WTC11 (cell line): Measurements from ENCODE around the gene A1BG. TPM values are rescaled to one million over a fixed set of nuclear protein-coding genes. Genes with fewer than 3 reads are reported as not detected.

Experiments used
- ATAC-seq: fragments of 200-7000 bp; cut with Tn5 transposase; 2 replicates; pipeline ENCODE4 v1.10.0; 2021; ENCODE audit warnings: mild to moderate bottlenecking, moderate library complexity
- CTCF ChIA-PET: fragments of 300-600 bp; sonication (Branson Sonifier 250); formaldehyde crosslinking; loops from one replicate; lab custom pipeline; 2021; ENCODE audit warnings: antibody characterized with exemption; lab: Charles Lee
- POLR2A ChIA-PET: fragments of 350-600 bp; sonication (Branson Sonifier 250); formaldehyde crosslinking; loops from one replicate; lab custom pipeline; 2021; ENCODE audit warnings: antibody characterized with exemption; lab: Charles Lee
- DNase-seq: peaks from one replicate; pipeline ENCODE4 v3.0.0; 2021; ENCODE audit warnings: low spot score
- H3K27ac Mint-ChIP-seq: 2 replicates; pipeline ENCODE4 v1.8.0; 2021; ENCODE audit warnings: mixed read lengths
- H3K27me3 Mint-ChIP-seq: 2 replicates; pipeline ENCODE4 v1.8.0; 2021; ENCODE audit warnings: low read depth, mild to moderate bottlenecking, moderate library complexity, mixed read lengths
- H3K36me3 Mint-ChIP-seq: 2 replicates; pipeline ENCODE4 v1.8.0; 2021; ENCODE audit warnings: mixed read lengths
- H3K4me1 Mint-ChIP-seq: 2 replicates; pipeline ENCODE4 v1.8.0; 2022; ENCODE audit warnings: mixed read lengths
- H3K4me3 Mint-ChIP-seq: 2 replicates; pipeline ENCODE4 v1.8.0; 2021; ENCODE audit warnings: mild to moderate bottlenecking, moderate library complexity, mixed read lengths
- H3K9me3 Mint-ChIP-seq: 2 replicates; pipeline ENCODE4 v1.8.0; 2021; ENCODE audit warnings: mixed read lengths
- ERG ChIP-seq: fragments of 250-450 bp; sonication (Bioruptor Pico); IDR thresholded peaks from 2 replicates; pipeline ENCODE4 v1.8.0; 2021; ENCODE audit warnings: mild to moderate bottlenecking
- ETV6 ChIP-seq: sonication (generic); formaldehyde crosslinking; IDR thresholded peaks from 2 replicates; pipeline ENCODE4 v1.8.1; 2022; ENCODE audit warnings: mild to moderate bottlenecking, missing genetic modification reagents
- JAZF1 ChIP-seq: fragments of 250-450 bp; sonication (Bioruptor Pico); IDR thresholded peaks from 2 replicates; pipeline ENCODE4 v1.9.0; 2021; ENCODE audit warnings: moderate library complexity, mild to moderate bottlenecking, inconsistent platforms
- JUN ChIP-seq: sonication (generic); formaldehyde crosslinking; IDR thresholded peaks from 2 replicates; pipeline ENCODE4 v1.8.0; 2023; ENCODE audit warnings: mild to moderate bottlenecking, missing genetic modification reagents
- NFATC4 ChIP-seq: fragments of 250-450 bp; sonication (Bioruptor Pico); IDR thresholded peaks from 2 replicates; pipeline ENCODE4 v1.9.0; 2021; ENCODE audit warnings: mild to moderate bottlenecking
- NFE2L1 ChIP-seq: sonication (generic); formaldehyde crosslinking; IDR thresholded peaks from 2 replicates; pipeline ENCODE4 v1.8.1; 2023; ENCODE audit warnings: missing genetic modification reagents
- NFYB ChIP-seq: sonication (generic); formaldehyde crosslinking; conservative IDR thresholded peaks from 2 replicates; pipeline ENCODE4 v1.8.0; 2022; ENCODE audit warnings: low read depth, missing genetic modification reagents
- NR3C1 ChIP-seq: sonication (generic); formaldehyde crosslinking; conservative IDR thresholded peaks from 2 replicates; pipeline ENCODE4 v1.8.1; 2023; ENCODE audit warnings: low read depth, mild to moderate bottlenecking, missing genetic modification reagents
- RELA ChIP-seq: sonication (generic); formaldehyde crosslinking; IDR thresholded peaks from 2 replicates; pipeline ENCODE4 v1.8.1; 2022; ENCODE audit warnings: missing genetic modification reagents, mild to moderate bottlenecking, borderline replicate concordance
- SMAD4 ChIP-seq: sonication (generic); formaldehyde crosslinking; IDR thresholded peaks from 2 replicates; pipeline ENCODE4 v1.8.0; 2022; ENCODE audit warnings: mild to moderate bottlenecking, missing genetic modification reagents
- SP1 ChIP-seq: sonication (generic); formaldehyde crosslinking; conservative IDR thresholded peaks from 2 replicates; pipeline ENCODE4 v1.8.1; 2022; ENCODE audit warnings: missing genetic modification reagents
- ZNF396 ChIP-seq: fragments of 250-450 bp; sonication (Bioruptor Pico); IDR thresholded peaks from 2 replicates; pipeline ENCODE4 v1.8.0; 2021; ENCODE audit warnings: mild to moderate bottlenecking, moderate library complexity, borderline replicate concordance
- ZNF416 ChIP-seq: fragments of 250-450 bp; sonication (Bioruptor Pico); IDR thresholded peaks from 2 replicates; pipeline ENCODE4 v1.9.0; 2021; ENCODE audit warnings: mild to moderate bottlenecking, inconsistent platforms
- total RNA-seq: library from RNA; stranded (reverse); gene quantifications from 3 replicates; pipeline ENCODE4 v1.2.3, GENCODE V29; 2021
- TF ChIP-seq, protein P1 (sequence below): sonication (generic); formaldehyde crosslinking; IDR thresholded peaks from 2 replicates; pipeline ENCODE4 v1.8.1; 2023; ENCODE audit warnings: mild to moderate bottlenecking, missing genetic modification reagents, borderline replicate concordance
- TF ChIP-seq, protein P2 (sequence below): sonication (generic); formaldehyde crosslinking; conservative IDR thresholded peaks from 2 replicates; pipeline ENCODE4 v1.8.1; 2023; ENCODE audit warnings: mild to moderate bottlenecking, low read depth, missing genetic modification reagents, moderate library complexity
- TF ChIP-seq, protein P3 (sequence below): fragments of 250-450 bp; sonication (Bioruptor Pico); IDR thresholded peaks from 2 replicates; pipeline ENCODE4 v1.9.0; 2021; ENCODE audit warnings: moderate library complexity, mild to moderate bottlenecking, inconsistent platforms, borderline replicate concordance
- TF ChIP-seq, protein P4 (sequence below): sonication (generic); formaldehyde crosslinking; IDR thresholded peaks from 2 replicates; pipeline ENCODE4 v1.8.0; 2022; ENCODE audit warnings: missing genetic modification reagents
- TF ChIP-seq, protein P5 (sequence below): sonication (generic); formaldehyde crosslinking; IDR thresholded peaks from 2 replicates; pipeline ENCODE4 v1.8.0; 2022; ENCODE audit warnings: mild to moderate bottlenecking, missing genetic modification reagents

A1BG gene
- total RNA-seq, 1 experiment from 2014 or later: 24.3 TPM

- TF ChIP-seq, protein P1, sequence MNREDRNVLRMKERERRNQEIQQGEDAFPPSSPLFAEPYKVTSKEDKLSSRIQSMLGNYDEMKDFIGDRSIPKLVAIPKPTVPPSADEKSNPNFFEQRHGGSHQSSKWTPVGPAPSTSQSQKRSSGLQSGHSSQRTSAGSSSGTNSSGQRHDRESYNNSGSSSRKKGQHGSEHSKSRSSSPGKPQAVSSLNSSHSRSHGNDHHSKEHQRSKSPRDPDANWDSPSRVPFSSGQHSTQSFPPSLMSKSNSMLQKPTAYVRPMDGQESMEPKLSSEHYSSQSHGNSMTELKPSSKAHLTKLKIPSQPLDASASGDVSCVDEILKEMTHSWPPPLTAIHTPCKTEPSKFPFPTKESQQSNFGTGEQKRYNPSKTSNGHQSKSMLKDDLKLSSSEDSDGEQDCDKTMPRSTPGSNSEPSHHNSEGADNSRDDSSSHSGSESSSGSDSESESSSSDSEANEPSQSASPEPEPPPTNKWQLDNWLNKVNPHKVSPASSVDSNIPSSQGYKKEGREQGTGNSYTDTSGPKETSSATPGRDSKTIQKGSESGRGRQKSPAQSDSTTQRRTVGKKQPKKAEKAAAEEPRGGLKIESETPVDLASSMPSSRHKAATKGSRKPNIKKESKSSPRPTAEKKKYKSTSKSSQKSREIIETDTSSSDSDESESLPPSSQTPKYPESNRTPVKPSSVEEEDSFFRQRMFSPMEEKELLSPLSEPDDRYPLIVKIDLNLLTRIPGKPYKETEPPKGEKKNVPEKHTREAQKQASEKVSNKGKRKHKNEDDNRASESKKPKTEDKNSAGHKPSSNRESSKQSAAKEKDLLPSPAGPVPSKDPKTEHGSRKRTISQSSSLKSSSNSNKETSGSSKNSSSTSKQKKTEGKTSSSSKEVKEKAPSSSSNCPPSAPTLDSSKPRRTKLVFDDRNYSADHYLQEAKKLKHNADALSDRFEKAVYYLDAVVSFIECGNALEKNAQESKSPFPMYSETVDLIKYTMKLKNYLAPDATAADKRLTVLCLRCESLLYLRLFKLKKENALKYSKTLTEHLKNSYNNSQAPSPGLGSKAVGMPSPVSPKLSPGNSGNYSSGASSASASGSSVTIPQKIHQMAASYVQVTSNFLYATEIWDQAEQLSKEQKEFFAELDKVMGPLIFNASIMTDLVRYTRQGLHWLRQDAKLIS (CRISPR knock-in tag): no peak
- TF ChIP-seq ERG (no peak), ETV6 (CRISPR knock-in tag) (no peak), SP1 (CRISPR knock-in tag) (no peak), ZNF416 (CRISPR knock-in tag) (no peak), NR3C1 (CRISPR knock-in tag) (no peak), ZNF396 (CRISPR knock-in tag) (no peak)
- TF ChIP-seq, protein P2, sequence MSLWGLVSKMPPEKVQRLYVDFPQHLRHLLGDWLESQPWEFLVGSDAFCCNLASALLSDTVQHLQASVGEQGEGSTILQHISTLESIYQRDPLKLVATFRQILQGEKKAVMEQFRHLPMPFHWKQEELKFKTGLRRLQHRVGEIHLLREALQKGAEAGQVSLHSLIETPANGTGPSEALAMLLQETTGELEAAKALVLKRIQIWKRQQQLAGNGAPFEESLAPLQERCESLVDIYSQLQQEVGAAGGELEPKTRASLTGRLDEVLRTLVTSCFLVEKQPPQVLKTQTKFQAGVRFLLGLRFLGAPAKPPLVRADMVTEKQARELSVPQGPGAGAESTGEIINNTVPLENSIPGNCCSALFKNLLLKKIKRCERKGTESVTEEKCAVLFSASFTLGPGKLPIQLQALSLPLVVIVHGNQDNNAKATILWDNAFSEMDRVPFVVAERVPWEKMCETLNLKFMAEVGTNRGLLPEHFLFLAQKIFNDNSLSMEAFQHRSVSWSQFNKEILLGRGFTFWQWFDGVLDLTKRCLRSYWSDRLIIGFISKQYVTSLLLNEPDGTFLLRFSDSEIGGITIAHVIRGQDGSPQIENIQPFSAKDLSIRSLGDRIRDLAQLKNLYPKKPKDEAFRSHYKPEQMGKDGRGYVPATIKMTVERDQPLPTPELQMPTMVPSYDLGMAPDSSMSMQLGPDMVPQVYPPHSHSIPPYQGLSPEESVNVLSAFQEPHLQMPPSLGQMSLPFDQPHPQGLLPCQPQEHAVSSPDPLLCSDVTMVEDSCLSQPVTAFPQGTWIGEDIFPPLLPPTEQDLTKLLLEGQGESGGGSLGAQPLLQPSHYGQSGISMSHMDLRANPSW (CRISPR knock-in tag): no peak
These were observed 32.1 kb upstream of the A1BG start (continued) for GRCh38 chr19:58385313-58385890.

- CTCF ChIA-PET: no interaction called here
- peak overlapping the region; percentile 38; the same call in 1 of the 2 replicates for H3K4me3 Mint-ChIP-seq
- TF ChIP-seq, protein P3, sequence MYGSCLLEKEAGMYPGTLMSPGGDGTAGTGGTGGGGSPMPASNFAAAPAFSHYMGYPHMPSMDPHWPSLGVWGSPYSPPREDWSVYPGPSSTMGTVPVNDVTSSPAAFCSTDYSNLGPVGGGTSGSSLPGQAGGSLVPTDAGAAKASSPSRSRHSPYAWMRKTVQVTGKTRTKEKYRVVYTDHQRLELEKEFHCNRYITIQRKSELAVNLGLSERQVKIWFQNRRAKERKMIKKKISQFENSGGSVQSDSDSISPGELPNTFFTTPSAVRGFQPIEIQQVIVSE (CRISPR knock-in tag): no peak
- TF ChIP-seq, protein P2 (CRISPR knock-in tag): no peak
- TF ChIP-seq JUN (no peak), RELA (CRISPR knock-in tag) (no peak), JAZF1 (CRISPR knock-in tag) (no peak), NFYB (CRISPR knock-in tag) (no peak), NFE2L1 (CRISPR knock-in tag) (no peak), ZNF416 (CRISPR knock-in tag) (no peak), NFATC4 (CRISPR knock-in tag) (no peak), SMAD4 (no peak)
- TF ChIP-seq, protein P4, sequence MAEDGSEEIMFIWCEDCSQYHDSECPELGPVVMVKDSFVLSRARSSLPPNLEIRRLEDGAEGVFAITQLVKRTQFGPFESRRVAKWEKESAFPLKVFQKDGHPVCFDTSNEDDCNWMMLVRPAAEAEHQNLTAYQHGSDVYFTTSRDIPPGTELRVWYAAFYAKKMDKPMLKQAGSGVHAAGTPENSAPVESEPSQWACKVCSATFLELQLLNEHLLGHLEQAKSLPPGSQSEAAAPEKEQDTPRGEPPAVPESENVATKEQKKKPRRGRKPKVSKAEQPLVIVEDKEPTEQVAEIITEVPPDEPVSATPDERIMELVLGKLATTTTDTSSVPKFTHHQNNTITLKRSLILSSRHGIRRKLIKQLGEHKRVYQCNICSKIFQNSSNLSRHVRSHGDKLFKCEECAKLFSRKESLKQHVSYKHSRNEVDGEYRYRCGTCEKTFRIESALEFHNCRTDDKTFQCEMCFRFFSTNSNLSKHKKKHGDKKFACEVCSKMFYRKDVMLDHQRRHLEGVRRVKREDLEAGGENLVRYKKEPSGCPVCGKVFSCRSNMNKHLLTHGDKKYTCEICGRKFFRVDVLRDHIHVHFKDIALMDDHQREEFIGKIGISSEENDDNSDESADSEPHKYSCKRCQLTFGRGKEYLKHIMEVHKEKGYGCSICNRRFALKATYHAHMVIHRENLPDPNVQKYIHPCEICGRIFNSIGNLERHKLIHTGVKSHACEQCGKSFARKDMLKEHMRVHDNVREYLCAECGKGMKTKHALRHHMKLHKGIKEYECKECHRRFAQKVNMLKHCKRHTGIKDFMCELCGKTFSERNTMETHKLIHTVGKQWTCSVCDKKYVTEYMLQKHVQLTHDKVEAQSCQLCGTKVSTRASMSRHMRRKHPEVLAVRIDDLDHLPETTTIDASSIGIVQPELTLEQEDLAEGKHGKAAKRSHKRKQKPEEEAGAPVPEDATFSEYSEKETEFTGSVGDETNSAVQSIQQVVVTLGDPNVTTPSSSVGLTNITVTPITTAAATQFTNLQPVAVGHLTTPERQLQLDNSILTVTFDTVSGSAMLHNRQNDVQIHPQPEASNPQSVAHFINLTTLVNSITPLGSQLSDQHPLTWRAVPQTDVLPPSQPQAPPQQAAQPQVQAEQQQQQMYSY (CRISPR knock-in tag): no peak
- TF ChIP-seq, protein P5, sequence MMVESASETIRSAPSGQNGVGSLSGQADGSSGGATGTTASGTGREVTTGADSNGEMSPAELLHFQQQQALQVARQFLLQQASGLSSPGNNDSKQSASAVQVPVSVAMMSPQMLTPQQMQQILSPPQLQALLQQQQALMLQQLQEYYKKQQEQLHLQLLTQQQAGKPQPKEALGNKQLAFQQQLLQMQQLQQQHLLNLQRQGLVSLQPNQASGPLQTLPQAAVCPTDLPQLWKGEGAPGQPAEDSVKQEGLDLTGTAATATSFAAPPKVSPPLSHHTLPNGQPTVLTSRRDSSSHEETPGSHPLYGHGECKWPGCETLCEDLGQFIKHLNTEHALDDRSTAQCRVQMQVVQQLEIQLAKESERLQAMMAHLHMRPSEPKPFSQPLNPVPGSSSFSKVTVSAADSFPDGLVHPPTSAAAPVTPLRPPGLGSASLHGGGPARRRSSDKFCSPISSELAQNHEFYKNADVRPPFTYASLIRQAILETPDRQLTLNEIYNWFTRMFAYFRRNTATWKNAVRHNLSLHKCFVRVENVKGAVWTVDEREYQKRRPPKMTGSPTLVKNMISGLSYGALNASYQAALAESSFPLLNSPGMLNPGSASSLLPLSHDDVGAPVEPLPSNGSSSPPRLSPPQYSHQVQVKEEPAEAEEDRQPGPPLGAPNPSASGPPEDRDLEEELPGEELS (CRISPR knock-in tag): no peak
These were observed 29.8 kb upstream of the A1BG start for GRCh38 chr19:58382997-58383603.

More at GRCh38 chr19:58382997-58383603, 29.8 kb upstream of the A1BG start:
- no peak for DNase-seq
- Mint-ChIP-seq H3K27ac (no peak overlapping the region), H3K27me3 (no peaks in the 10 kb centered on the region), H3K4me1 (peaks cover 17% of the 10 kb centered on the region), H3K9me3 (no peaks in the 10 kb centered on the region), H3K36me3 (peaks cover 10% of the 10 kb centered on the region)
- POLR2A ChIA-PET: no interaction called here
- ATAC-seq: no peak
